Bone marrow (tissue), 2 donors: Measurements from ENCODE around the gene TMEM255B.

Experiments
- DNase-seq, 2 donors: peaks; one replicate each; lab custom pipeline; 2025; lab: John Stamatoyannopoulos, UW

TMEM255B gene

DNA sequence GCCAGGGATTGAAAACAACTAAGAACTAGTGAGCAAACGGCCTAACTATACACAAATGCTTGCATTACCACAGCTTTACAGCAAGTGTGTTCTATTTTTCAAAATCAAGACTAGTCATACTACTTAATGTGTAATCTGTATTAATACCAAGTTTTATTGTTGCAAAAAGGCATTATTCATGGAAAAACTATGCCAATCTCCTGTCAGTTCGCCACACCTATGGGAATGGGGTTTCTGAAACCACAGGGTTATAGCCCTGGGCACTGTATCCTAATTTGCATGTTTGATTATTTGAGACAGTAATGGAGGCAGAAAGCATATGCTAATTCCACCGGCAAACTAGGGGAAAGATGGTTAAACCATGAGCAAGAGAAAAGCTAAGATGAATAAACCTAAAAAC lies 90.5 kb downstream of the TMEM255B start:
- DNase-seq = no peak

DNA sequence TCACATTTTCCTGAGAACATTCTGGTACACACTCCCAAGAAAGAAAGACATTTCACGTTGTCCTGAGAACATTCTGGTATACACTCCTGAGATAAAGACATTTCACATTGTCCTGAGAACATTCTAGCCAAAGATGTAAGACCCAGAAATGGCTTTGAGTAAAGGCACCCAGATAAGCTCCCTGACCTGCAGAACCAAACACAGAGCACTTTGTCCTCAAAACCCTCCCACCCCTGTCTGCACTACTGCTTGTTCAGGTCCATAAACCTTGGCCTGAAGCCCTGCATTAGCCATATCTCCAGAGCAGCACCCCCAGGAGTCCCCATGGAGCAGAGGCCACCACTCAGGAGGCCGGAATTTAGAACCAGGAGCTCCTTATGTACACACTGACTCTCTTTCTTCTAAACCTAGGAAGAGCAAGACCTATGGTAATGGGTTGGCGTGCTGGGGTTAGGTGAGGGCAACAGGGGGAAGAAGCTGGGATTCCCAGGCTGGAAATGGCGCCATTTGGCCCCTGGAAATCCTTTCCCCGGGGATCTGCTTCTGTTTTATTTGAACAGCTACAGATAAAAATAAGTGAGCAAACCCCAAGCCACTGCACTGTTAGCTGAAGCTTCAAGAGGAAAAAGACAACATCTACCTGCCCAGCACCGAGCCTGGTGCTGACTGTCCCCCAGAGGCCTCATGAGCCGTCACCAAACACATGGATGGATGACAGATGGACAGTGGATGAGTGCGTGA lies 91.1 kb downstream of the TMEM255B start:
- no peak for DNase-seq

DNA sequence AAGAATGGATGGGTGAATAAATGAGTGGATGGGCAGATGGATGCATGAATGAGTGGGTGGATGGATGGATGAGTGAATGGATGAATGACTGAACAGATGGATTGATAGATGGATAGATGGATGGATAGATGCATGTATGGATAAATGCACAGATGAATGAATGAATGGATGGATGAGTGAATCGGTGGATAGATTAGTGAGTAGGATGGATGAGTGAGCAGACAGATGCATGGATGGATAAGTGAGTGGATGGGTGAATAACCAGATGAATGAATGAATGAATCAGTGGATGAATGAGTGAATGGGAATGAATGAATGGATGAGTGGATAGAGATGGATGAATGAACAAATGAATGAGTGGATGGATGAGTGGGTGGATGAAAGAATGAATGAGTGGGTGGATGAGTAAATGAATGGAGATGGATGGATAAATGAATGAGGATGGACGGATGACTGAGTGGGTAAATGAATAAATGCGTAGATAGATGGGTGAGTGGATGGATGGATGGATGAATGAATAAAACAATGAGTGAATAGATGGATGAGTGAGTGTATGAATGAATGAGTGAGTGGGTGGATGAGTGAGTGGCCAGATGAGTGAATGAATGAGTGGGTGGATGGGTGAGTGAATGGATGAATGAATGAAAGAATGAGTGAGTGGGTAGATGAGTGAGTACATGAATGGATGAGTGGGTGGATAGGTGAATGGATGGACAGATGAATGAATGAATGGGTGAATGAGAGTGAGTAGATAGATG lies 91.9 kb downstream of the TMEM255B start:
- DNase-seq = no peak

DNA sequence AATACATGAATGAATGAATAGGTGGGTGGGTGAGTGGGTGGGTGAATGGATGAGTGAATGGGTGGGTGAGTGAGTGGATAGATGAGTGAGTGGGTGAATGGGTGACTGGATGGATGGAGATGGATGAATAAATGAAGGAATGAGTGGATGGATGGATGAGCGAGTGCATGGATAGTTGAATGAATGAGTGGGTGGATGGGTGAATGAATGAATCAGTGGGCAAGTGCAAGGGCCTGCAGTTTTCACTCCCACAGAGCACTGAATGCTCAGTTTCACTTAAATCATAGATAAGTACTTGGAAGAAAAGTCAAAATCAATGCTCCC lies 92.4 kb downstream of the TMEM255B start:
- no peak for DNase-seq

DNA sequence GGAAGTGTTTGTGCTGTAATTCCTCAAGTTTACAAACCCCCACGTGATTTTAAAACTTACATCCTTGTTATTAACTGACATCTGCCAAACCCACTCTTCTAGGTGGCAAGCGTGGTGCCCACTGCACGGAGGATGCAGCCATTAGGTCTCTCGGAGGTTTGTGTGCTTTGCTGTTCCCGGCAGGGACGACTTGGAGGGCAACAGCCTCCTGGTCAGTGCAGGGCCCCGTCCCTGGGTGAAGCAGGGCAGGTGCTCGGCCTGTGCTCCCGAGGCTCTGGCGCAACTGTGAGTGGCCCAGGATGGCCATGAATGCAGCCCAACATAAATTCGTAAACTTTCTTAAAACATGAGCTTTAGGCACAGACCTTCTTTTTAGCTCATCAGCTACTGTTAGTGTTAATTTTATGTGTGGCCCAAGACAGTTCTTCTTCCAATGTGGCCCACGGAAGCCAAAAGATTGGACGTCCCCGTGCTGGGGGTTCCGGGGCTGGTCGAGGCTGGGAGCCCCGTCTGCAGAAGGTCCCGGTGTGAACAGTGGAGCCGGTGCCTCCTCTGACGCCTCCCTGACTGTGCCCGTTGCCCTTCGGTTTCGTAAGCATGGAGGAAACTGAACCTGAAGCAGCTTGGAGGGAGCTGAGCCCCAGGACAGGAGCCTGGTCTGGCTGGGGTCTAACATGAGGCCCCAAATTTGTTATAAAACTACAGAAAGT lies 93.0 kb downstream of the TMEM255B start:
- DNase-seq = no peak

DNA sequence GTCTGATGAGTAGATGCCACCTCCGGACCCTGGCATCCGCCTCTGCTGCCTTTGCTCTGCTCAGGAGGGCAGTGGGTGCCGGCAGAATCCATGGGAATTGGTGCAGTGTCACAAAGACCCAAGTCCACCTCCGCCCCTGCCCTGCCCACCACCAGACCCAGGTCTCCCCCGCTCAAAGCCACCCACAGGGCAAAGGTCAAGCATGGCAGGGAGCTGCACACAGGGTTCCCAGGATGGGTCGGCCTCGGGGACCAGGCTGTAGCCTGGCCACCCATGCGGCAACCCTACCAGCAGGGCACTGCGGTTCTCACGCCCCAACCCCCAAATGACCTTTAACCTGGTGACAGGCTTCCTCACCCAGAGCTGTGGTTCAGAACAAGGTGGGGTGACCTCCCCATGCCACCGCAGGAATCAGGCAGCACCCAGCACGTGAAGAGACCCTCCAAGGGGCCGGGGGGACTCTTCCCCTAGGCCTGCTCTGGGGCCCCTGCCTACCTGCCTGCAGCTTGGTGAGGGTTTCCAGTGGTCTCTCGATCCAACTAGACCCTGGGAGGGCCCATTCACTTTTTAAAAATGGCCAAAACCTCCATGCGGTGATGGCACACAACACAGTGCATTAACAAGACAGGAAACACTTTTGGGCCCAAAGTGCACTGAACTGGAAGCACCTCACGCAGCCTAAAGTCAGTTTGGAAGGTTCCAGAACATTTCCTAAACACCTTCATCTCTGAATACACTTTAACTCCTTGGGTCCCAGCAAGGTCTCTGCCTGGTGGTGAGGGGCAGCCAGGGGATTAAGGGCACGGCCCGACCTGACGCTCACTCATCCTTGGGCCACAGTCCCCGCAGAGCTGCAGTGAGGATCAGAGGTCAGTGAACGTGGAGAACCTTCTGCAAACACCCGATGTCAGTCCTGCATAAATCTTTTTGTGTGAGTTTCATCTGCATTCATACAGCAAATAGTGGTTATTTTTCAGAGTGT lies 93.8 kb downstream of the TMEM255B start:
- no peak for DNase-seq

DNA sequence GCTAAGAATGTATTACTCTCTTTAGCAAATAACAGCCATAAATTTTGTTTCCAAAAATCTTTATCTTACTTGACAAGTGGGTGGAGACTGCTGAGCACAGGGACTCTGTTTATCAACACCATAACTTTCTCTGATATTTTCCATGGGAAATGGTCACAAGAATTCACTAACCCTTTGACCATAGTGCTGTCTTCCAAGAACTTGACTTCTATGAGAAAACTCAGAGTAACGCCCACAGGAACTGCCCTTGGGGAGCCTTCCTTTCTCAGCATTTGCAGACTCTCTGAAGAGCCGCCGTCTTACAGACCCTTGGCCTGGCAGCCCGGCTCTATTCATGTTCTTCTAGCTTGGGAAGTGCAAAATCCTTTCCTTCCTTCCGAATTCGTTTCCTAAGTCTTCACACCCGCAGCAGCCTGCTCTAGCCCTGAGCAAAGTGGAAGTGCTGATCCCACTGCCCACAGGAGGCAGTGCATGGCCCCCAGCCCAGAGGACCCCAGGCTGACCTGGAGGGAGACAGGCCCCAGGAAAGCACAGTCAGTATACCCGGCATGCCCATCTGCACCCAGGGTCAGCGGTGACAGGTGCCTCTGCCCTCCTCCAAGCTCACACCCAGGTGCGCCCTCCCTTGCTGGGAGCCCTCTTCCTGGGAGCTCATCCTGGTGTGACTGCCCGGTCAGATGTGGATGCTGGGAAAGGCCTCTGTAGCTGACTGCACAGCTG lies 94.7 kb downstream of the TMEM255B start:
- DNase-seq = no peak

DNA sequence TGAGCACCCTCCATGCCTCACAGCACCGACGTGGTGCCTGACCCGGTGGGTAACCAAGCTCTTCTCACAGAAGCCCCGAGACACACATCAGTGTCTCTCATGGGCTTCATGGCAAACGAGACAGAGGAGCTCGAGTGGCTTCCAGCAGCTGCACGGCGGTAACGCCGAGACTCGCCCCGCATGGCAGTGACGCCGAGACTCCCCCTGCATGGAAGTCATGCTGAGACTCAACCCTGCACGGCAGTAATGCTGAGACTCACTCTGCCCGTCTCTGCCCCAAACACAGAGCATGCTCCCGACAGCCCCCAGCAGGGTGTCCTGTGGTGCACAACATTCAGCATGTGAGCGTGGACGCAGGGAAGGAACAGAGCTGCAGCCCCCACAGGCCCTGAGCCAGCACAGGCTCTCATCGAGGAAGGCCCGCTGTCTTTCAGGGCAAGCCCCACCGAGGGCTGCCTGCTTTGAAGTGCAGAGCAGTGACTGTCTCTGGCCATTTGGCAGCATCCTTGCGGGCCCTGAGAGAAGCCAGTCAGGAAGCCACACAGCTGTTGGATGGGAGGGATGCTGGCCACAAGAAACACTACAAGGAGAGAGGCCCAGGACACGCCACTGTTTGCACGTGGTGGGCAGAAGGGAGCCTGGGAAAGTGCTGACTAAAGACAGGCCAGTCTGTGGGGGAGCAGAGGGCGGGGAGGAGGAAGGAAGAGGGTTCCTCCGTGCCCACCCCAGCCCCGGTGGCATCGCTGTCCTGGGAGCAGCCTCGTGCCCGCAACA lies 95.4 kb downstream of the TMEM255B start:
- peak in 1 of 2 donors; percentile 74 for DNase-seq

DNA sequence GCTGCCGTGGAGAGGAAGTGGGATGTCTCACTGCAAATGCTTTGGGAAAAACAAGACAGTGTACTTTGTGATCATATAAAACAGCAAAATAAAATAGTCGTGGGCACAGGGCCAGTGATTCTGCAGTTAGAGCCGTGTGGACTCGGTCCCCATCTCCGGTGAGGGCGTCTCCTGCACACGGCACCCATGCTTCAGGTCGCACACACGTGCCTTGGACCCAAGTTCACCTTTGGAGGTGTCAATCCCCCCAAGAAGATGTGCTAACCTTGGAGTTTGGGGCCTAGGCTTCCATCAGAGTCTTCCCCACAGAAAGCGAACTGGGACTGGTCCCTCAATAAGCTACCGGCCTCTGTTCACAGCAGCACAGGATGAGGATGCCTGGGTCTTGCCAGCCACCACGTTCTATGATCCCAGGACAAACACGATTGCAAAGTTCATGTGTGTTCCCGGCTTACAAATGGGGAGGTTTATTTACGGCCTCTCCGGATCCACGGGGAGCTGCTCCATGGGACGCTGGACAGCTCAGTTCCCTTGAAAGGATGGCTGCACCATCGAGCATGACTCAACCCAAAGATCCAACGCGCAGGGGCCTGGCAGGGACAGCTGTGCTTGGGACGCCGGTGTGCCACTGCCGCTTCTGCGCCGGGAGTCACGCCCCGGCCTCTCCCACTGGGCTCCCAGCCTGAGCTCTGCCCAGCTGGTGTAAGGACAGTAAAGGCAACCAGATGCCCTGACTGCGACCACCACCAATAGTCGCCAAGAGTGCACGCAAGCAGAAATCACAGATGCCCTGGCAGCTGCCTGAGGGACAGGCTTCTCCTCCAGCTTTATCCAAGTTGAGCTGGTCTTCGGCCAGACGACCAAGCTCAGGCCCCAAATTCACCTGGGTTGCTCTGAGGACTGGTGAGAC lies 96.2 kb downstream of the TMEM255B start:
- no peak for DNase-seq

DNA sequence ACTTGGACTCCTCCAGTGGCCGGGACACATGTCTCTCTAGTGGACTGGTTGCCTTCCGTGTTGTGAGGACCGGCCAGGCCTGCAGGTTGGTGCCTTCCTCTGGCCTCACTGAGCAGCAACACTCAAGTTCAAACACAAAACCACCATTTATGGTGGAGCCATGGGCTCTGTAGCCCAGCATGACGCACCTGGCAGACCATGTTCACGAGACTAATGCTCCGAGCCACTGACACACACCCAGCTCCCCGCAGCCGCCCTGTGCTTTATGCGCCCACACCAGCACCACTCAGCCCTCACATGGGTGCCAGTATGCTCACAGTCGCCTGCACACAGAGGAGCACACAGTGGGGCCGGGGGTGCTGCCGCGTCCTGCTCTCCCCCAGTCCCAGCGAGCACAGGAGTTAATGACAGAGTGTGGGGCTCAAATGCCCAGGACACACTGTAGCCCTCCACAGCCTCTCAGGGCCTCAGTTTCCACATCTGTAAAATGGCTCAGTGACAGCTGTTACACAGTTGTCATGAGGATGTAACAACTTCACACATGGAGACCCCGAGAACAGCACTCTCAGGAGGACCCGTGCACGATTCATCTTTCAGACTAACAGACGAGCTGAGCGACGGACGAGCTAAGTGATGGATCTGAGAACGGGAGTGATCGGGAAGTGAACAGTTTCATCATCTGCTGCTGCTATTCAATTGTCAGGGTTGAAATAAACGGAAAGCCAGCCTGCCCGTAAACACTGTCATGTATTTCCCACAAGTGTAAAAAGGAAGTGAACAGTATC lies 97.1 kb downstream of the TMEM255B start:
- no peak for DNase-seq

DNA sequence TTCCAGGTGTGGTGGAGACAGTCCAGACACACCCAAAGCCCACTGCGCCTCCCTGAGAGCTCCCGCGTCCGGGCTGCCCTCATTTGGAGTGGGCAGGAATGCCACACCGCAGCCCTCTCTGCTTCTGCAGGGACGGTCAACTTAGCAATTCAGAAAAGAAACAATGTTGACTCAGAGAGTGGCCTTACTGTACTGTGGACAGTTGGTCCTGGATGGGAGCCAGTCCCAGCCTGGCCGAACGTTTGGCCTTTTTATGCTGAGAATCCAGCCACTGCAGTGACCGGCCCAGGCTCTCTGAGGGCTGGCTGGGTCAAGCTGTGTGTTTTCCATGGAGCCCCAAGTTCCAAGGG lies 97.7 kb downstream of the TMEM255B start:
- DNase-seq = no peak

DNA sequence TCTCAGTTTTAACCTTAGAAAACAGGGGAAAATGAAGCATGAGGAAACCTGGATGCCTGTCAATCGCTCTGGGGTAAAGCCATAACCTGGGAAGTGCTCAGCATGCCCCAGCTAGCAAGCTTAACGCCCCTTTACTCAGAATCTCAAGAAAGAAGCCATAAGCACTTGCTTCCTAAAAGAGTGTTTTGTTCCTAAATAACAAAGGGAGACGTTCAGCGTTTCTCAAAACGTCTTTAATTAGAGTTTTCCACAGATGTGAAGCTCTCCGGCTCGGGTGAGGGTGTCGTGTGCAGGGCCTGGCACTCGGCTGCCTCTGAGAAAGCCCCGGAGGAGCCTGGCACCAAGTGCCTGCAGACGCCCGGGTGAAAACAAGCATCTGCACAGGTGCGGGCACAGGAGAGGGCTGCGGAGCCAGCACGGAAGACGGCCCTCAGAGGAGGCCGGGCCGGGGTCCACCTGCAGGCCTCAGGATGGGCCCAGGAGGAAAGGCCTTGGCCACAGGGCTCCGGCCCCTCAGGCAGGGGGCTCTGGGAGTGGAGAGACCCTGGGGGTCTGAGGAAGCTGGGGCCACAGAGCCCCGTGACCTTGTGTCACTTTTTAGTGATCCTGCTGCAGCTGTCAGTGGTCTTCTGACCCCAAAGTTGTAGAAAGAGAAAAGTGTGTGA lies 98.6 kb downstream of the TMEM255B start:
- DNase-seq = no peak

DNA sequence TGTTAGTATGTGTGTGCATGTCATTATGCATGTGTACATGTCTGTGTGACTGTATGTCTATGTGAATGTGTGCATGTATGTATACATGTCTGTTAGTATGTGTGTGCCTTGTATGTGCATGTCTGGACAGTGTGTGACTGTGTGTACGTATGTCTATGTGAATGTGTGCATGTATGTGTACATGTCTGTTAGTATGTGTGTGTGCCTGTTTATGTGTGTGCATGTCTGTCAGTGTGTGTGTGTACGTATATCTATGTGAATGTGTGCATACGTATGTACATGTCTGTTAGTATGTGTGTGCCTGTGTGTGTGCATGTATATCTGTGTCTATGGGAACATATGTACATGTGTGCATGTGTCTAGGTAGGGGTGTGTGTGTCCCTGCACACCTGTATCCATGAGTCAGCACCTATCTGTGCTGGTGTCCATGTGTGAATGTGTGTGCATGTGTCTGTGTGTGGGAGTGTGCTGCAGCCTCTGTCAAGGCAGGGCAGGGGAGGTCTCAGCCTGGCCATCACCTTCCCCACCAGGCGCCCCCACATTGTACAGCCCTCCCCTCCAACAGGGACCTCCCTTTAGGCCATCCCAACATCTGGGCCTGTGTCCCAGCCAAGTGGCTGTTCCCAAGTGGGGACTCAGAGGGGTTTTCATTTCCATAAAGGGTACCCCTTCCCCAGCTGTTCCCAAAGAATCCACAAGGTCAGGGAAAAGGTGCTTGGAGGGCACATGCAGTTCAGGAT lies 100.5 kb downstream of the TMEM255B start:
- DNase-seq = no peak

DNA sequence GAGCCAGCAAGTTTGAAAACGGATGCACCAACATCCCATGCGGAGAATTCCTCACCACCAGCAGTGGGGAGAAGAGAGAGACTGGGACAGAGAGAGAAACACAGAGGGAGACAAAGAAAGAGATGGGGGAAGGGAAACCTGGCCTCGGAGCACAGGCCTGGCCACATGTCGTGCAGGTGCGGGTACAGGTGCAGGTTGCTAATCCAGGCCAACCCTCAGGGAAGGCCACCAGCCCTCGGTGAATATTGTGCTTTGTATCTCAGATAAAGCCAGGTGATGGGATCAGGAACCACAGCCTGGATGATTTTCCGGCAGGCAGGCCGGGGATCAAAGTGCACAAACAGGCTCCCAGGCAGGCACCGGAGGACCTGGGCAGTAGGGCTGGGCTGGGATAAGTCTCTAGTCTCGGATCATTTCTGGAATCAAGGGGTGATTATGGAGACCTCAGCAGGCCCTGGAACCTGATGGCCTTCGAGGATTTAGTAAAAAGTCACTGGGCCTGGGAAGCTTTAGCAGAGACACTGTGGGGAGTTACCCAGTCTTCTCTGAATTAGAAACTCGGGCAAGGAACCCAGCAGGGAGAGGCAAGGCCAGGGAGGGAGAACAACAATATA lies 101.1 kb downstream of the TMEM255B start:
- no peak for DNase-seq

DNA sequence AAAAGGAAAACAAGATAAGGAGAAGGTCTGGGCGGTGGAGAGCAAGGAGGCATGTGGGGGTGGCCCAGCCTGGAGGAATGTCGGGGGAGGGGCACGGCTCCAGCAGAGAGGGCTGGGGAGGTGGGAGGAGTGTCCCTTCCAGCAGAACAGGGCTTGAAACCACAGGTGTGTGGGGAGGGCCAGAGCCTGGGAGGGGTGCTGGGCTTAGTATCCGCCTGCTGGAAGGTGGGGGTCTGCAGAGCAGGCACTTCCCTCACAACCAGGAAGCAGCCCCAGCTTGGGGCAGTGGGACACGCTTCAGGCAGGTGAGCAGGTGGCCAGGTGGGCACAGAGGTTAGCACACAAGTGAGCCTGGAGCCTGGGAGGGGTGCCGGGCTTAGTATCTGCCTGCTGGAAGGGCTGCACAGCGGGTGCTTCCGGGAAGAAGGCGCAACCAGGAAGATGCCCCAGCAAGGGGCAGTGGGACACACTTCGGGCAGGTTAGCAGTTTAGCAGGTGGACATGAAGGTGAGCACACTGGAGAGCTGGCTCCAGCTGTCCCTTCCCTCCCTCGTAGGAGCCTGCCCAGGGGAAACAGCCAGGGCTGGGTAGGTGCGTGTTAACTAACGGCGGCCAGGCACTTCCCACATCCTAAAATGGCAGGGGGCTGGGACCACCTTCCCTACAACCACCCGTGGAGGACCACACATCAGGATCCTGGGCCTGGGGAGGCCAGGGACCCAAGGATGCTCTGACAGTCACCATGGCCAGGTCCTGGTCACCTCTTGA lies 101.8 kb downstream of the TMEM255B start:
- no peak for DNase-seq

DNA sequence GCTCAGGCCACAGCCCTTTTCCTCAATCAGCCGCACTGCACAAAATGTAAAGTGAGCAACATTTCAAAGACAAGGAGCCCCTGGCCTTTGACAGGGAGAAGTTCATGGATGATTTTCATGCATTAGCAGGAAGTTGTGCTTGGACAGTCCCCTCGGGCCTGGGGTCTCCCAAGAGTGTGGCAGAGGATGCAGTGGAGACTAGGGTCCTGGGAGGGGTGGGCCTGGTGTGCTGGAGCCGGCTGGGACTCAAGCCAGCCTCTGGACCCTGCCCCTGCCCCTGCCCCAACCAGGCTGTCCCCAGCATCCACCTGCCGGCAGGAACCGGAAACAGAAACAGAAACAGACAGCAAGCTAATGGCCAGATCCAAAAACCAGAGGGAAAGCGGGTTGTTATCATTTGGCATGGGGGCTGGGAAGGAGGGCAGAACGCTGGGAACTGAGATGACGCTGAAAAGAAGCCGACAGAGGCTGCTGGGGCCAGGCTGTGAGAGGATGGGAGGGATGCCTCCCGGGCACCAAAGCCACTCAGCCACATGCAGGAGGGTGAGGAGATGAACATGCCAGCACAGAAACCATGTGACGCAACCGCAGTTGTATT lies 102.5 kb downstream of the TMEM255B start:
- DNase-seq = no peak
